Measurements from ENCODE around the gene ZNRF3.

Gene ZNRF3

GRCh38 chr22:28981818-28982499 is 98.6 kb downstream of the ZNRF3 start:
- no peak overlapping the region for H3K4me3 Mint-ChIP-seq
- H3K9me3 Mint-ChIP-seq, result peaks cover 9% of the 10 kb centered on the region
- DNase-seq (no peak), ATAC-seq (no peak)
- H3K27ac Mint-ChIP-seq, result no peak overlapping the region
- no peaks in the 10 kb centered on the region for H3K36me3 Mint-ChIP-seq (ENCODE audit: low read depth)
- H3K4me1 Mint-ChIP-seq, result peaks cover 14% of the 10 kb centered on the region
- peaks cover 44% of the 10 kb centered on the region for H3K27me3 Mint-ChIP-seq

- H3K36me3 Mint-ChIP-seq (ENCODE audit: low read depth), result peaks cover 4% of the 10 kb centered on the region
- H3K4me1 Mint-ChIP-seq, result peaks cover 5% of the 10 kb centered on the region
- peaks cover 35% of the 10 kb centered on the region for H3K27me3 Mint-ChIP-seq
- no peak overlapping the region for H3K27ac Mint-ChIP-seq
- DNase-seq, result no peak
- H3K4me3 Mint-ChIP-seq, result no peak overlapping the region
- ATAC-seq, result no peak
- H3K9me3 Mint-ChIP-seq, result peaks cover 9% of the 10 kb centered on the region
Measured at GRCh38 chr22:28983190-28983589, 99.8 kb downstream of the ZNRF3 start.

- no peak overlapping the region for H3K4me3 Mint-ChIP-seq
- peaks cover 27% of the 10 kb centered on the region for H3K27me3 Mint-ChIP-seq
- H3K36me3 Mint-ChIP-seq (ENCODE audit: low read depth), result peaks cover 4% of the 10 kb centered on the region
- ATAC-seq (no peak), DNase-seq (no peak)
- H3K4me1 Mint-ChIP-seq, result peaks cover 4% of the 10 kb centered on the region
- H3K27ac Mint-ChIP-seq, result no peak overlapping the region
- peaks cover 9% of the 10 kb centered on the region for H3K9me3 Mint-ChIP-seq
Measured at GRCh38 chr22:28983788-28984441, 100.5 kb downstream of the ZNRF3 start.

GRCh38 chr22:28984482-28985158 is 101.2 kb downstream of the ZNRF3 start:
- DNase-seq, result no peak
- Mint-ChIP-seq H3K4me1 (peaks cover 9% of the 10 kb centered on the region), H3K4me3 (no peak overlapping the region), H3K9me3 (peaks cover 9% of the 10 kb centered on the region), H3K36me3 (ENCODE audit: low read depth) (peaks cover 4% of the 10 kb centered on the region), H3K27me3 (peaks cover 20% of the 10 kb centered on the region), H3K27ac (no peak overlapping the region)
- ATAC-seq, result no peak

- H3K4me3 Mint-ChIP-seq, result no peak overlapping the region
- H3K27me3 Mint-ChIP-seq, result peaks cover 13% of the 10 kb centered on the region
- DNase-seq (no peak), ATAC-seq (no peak)
- peaks cover 9% of the 10 kb centered on the region for H3K9me3 Mint-ChIP-seq
- H3K36me3 Mint-ChIP-seq (ENCODE audit: low read depth), result peaks cover 7% of the 10 kb centered on the region
- H3K27ac Mint-ChIP-seq, result no peak overlapping the region
- peaks cover 9% of the 10 kb centered on the region for H3K4me1 Mint-ChIP-seq
Measured at GRCh38 chr22:28985581-28986290, 102.4 kb downstream of the ZNRF3 start.

GRCh38 chr22:28986366-28986765 is 103.0 kb downstream of the ZNRF3 start:
- peaks cover 7% of the 10 kb centered on the region for H3K36me3 Mint-ChIP-seq (ENCODE audit: low read depth)
- ATAC-seq (no peak), DNase-seq (no peak)
- H3K9me3 Mint-ChIP-seq, result peaks cover 9% of the 10 kb centered on the region
- peaks cover 13% of the 10 kb centered on the region for H3K27me3 Mint-ChIP-seq
- H3K27ac Mint-ChIP-seq, result no peak overlapping the region
- H3K4me1 Mint-ChIP-seq, result peaks cover 9% of the 10 kb centered on the region
- H3K4me3 Mint-ChIP-seq, result no peak overlapping the region

- Mint-ChIP-seq H3K9me3 (peaks cover 9% of the 10 kb centered on the region), H3K4me3 (no peak overlapping the region), H3K4me1 (peaks cover 9% of the 10 kb centered on the region), H3K36me3 (ENCODE audit: low read depth) (peaks cover 7% of the 10 kb centered on the region), H3K27me3 (peaks cover 14% of the 10 kb centered on the region), H3K27ac (no peak overlapping the region)
- DNase-seq, result no peak
- no peak for ATAC-seq
Measured at GRCh38 chr22:28988457-28988856, 105.1 kb downstream of the ZNRF3 start.

- DNase-seq (peak; percentile 12), ATAC-seq (peak; percentile 79)
- peaks cover 9% of the 10 kb centered on the region for H3K4me1 Mint-ChIP-seq
- peaks cover 7% of the 10 kb centered on the region for H3K36me3 Mint-ChIP-seq (ENCODE audit: low read depth)
- peaks cover 9% of the 10 kb centered on the region for H3K9me3 Mint-ChIP-seq
- peak overlapping the region; percentile 63 for H3K27ac Mint-ChIP-seq
- H3K4me3 Mint-ChIP-seq, result no peak overlapping the region
- peaks cover 15% of the 10 kb centered on the region for H3K27me3 Mint-ChIP-seq
Measured at GRCh38 chr22:28989035-28989464, 105.7 kb downstream of the ZNRF3 start.

- H3K9me3 Mint-ChIP-seq, result peaks cover 9% of the 10 kb centered on the region
- peak overlapping the region; percentile 63 for H3K27ac Mint-ChIP-seq
- H3K36me3 Mint-ChIP-seq (ENCODE audit: low read depth), result peaks cover 7% of the 10 kb centered on the region
- ATAC-seq (no peak), DNase-seq (no peak)
- peaks cover 14% of the 10 kb centered on the region for H3K27me3 Mint-ChIP-seq
- H3K4me3 Mint-ChIP-seq, result no peak overlapping the region
- peaks cover 9% of the 10 kb centered on the region for H3K4me1 Mint-ChIP-seq
Measured at GRCh38 chr22:28989484-28989883, 106.1 kb downstream of the ZNRF3 start.

GRCh38 chr22:28989912-28990311 is 106.5 kb downstream of the ZNRF3 start:
- peaks cover 9% of the 10 kb centered on the region for H3K9me3 Mint-ChIP-seq
- peaks cover 9% of the 10 kb centered on the region for H3K4me1 Mint-ChIP-seq
- H3K27me3 Mint-ChIP-seq, result peaks cover 15% of the 10 kb centered on the region
- no peak overlapping the region for H3K27ac Mint-ChIP-seq
- no peak overlapping the region for H3K4me3 Mint-ChIP-seq
- peaks cover 7% of the 10 kb centered on the region for H3K36me3 Mint-ChIP-seq (ENCODE audit: low read depth)
- DNase-seq (no peak), ATAC-seq (no peak)

GRCh38 chr22:28992565-28993356 is 109.4 kb downstream of the ZNRF3 start:
- DNase-seq, result no peak
- Mint-ChIP-seq H3K27ac (no peak overlapping the region), H3K4me3 (no peak overlapping the region), H3K4me1 (peaks cover 9% of the 10 kb centered on the region), H3K36me3 (ENCODE audit: low read depth) (peaks cover 3% of the 10 kb centered on the region), H3K27me3 (peaks cover 14% of the 10 kb centered on the region), H3K9me3 (no peaks in the 10 kb centered on the region)
- ATAC-seq, result no peak

- no peak for DNase-seq
- H3K36me3 Mint-ChIP-seq (ENCODE audit: low read depth), result peaks cover 3% of the 10 kb centered on the region
- no peak overlapping the region for H3K27ac Mint-ChIP-seq
- no peaks in the 10 kb centered on the region for H3K9me3 Mint-ChIP-seq
- ATAC-seq, result no peak
- H3K4me3 Mint-ChIP-seq, result no peak overlapping the region
- peaks cover 14% of the 10 kb centered on the region for H3K27me3 Mint-ChIP-seq
- no peaks in the 10 kb centered on the region for H3K4me1 Mint-ChIP-seq
Measured at GRCh38 chr22:28994522-28994921, 111.2 kb downstream of the ZNRF3 start.

GRCh38 chr22:28995551-28995950 is 112.2 kb downstream of the ZNRF3 start:
- no peak for ATAC-seq

GRCh38 chr22:28997342-28997741 is 114.0 kb downstream of the ZNRF3 start:
- Mint-ChIP-seq H3K27ac (no peak overlapping the region), H3K4me3 (no peak overlapping the region), H3K9me3 (no peaks in the 10 kb centered on the region), H3K4me1 (no peaks in the 10 kb centered on the region), H3K36me3 (ENCODE audit: low read depth) (no peaks in the 10 kb centered on the region), H3K27me3 (peaks cover 16% of the 10 kb centered on the region)
- DNase-seq (no peak), ATAC-seq (no peak)

More at GRCh38 chr22:28995551-28995950, 112.2 kb downstream of the ZNRF3 start:
- Mint-ChIP-seq H3K4me3 (no peak overlapping the region), H3K9me3 (no peaks in the 10 kb centered on the region), H3K27ac (no peak overlapping the region), H3K36me3 (ENCODE audit: low read depth) (no peaks in the 10 kb centered on the region), H3K4me1 (no peaks in the 10 kb centered on the region), H3K27me3 (peaks cover 12% of the 10 kb centered on the region)
- DNase-seq, result no peak
